OCI-LY1 (cell line): Measurements from ENCODE around the gene GALNT9.

Experiments used
- H2AFZ ChIP-seq: fragments of 200-600 bp; sonication (generic), shearing (Covaris generic); 2 replicates; pipeline ENCODE4 v1.6.0; 2014; ENCODE audit warnings: antibody characterized with exemption, mild to moderate bottlenecking, low read length
- H3F3A ChIP-seq: fragments of 200-600 bp; sonication (generic), shearing (Covaris generic); 2 replicates; pipeline ENCODE4 v1.6.0; 2014; ENCODE audit warnings: mild to moderate bottlenecking, antibody characterized with exemption, low read length, moderate library complexity; ENCODE audit not compliant: insufficient read depth
- H3K27ac ChIP-seq: fragments of 200-600 bp; sonication (generic); 2 replicates; pipeline ENCODE4 v1.5.1; 2014; ENCODE audit warnings: low read length, mixed run types, mild to moderate bottlenecking, low read depth; ENCODE audit not compliant: poor library complexity, severe bottlenecking
- H3K27me3 ChIP-seq: fragments of 200-600 bp; sonication (generic); 2 replicates; pipeline ENCODE4 v1.6.0; 2014; ENCODE audit warnings: antibody characterized with exemption, mild to moderate bottlenecking, low read length, moderate library complexity; ENCODE audit not compliant: insufficient read depth
- H3K36me3 ChIP-seq: fragments of 200-600 bp; sonication (generic); 2 replicates; pipeline ENCODE4 v1.6.1; 2014; ENCODE audit warnings: mild to moderate bottlenecking, antibody characterized with exemption, low read length, moderate library complexity, mixed read lengths; ENCODE audit not compliant: insufficient read depth
- H3K4me1 ChIP-seq: fragments of 200-600 bp; sonication (generic); 2 replicates; pipeline ENCODE4 v1.5.1; 2014; ENCODE audit warnings: mild to moderate bottlenecking, low read length, moderate library complexity; ENCODE audit not compliant: insufficient read depth, severe bottlenecking
- H3K4me2 ChIP-seq: fragments of 200-600 bp; sonication (generic), shearing (Covaris generic); 2 replicates; pipeline ENCODE4 v1.6.1; 2014; ENCODE audit warnings: low read length
- H3K4me3 ChIP-seq: fragments of 200-600 bp; sonication (generic); 2 replicates; pipeline ENCODE4 v1.5.1; 2014; ENCODE audit warnings: low read length, low read depth, mild to moderate bottlenecking, mixed read lengths; ENCODE audit not compliant: poor library complexity, severe bottlenecking
- H3K79me2 ChIP-seq: fragments of 200-600 bp; shearing (Covaris generic); 2 replicates; pipeline ENCODE4 v1.6.1; 2016; ENCODE audit warnings: mixed run types, low read length, mixed read lengths; ENCODE audit not compliant: insufficient read depth
- H3K9ac ChIP-seq: fragments of 200-600 bp; sonication (generic), shearing (Covaris generic); 2 replicates; pipeline ENCODE4 v1.6.1; 2014; ENCODE audit warnings: mild to moderate bottlenecking, low read length, mixed read lengths
- H3K9me2 ChIP-seq: fragments of 200-600 bp; sonication (generic), shearing (Covaris generic); 2 replicates; pipeline ENCODE4 v1.6.1; 2014; ENCODE audit warnings: low read depth, mild to moderate bottlenecking, low read length, mixed read lengths
- H3K9me3 ChIP-seq: fragments of 200-600 bp; shearing (Covaris generic); 2 replicates; pipeline ENCODE4 v1.6.1; 2014; ENCODE audit warnings: low read length, mixed read lengths
- H4K20me1 ChIP-seq: fragments of 200-600 bp; sonication (generic), shearing (Covaris generic); 2 replicates; pipeline ENCODE4 v1.6.0; 2016; ENCODE audit warnings: mild to moderate bottlenecking, low read length; ENCODE audit not compliant: insufficient read depth
- EZH2 ChIP-seq: fragments of 200-600 bp; sonication (generic), shearing (Covaris generic); IDR thresholded peaks from 2 replicates; pipeline ENCODE4 v1.8.0; 2017; ENCODE audit warnings: borderline replicate concordance, mixed run types, mild to moderate bottlenecking, antibody characterized with exemption, low read length, moderate library complexity, mixed read lengths
- TF ChIP-seq, protein P1 (sequence below): fragments of 200-600 bp; sonication (generic), shearing (Covaris generic); IDR thresholded peaks from 2 replicates; pipeline ENCODE4 v1.5.1; 2017; ENCODE audit warnings: mild to moderate bottlenecking, antibody characterized with exemption, low read length, moderate library complexity, mixed read lengths

Gene GALNT9

DNA sequence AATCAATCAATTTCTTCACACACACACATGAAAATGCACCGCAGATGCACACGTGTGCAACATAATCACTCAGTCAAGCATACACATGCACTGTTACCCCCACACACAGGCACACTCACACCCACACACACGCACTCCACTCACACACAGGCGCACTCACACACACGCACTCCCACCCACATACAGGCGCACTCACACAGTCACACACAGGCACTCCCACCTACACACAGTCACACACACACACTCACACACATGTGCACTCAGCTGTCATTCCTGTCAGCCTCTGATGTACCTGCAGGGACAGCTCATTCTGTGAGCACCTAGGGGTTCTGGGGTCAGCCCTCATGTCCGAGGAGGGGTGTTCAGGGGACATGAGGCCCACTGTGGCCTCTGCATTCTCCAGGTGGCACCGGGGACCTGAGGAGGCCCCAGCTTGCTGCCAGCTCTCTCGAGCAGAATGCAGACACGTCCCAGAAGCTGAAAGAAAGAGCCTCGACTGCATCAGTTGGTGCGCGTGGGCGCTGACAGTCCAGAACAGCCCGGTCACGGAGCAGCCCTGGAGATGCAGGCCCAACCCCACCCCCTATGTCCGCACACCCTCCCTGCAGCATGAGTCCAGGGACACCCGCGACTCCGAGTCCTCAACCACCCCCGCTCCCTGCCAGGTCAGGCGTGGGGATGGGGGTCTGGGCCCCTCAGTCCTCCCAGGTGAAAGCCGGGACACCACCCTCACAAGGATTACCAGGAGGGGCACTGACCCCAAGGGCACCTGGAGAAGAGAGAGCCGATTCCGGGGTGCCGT, 115.8 kb downstream of the GALNT9 start:
- Histone ChIP-seq H3K27me3 (peaks cover 3% of the 10 kb centered on the region; the same call in 1 of the 2 replicates), H4K20me1 (no peaks in the 10 kb centered on the region), H2AFZ (no peak overlapping the region), H3K36me3 (no peaks in the 10 kb centered on the region), H3K79me2 (no peaks in the 10 kb centered on the region), H3K4me2 (no peak overlapping the region), H3K9ac (no peak overlapping the region), H3K4me3 (no peak overlapping the region), H3F3A (no peaks in the 10 kb centered on the region), H3K9me2 (no peaks in the 10 kb centered on the region), H3K27ac (no peak overlapping the region), H3K9me3 (no peaks in the 10 kb centered on the region), H3K4me1 (no peaks in the 10 kb centered on the region)
- TF ChIP-seq EZH2 = no peak
- TF ChIP-seq, protein P1, sequence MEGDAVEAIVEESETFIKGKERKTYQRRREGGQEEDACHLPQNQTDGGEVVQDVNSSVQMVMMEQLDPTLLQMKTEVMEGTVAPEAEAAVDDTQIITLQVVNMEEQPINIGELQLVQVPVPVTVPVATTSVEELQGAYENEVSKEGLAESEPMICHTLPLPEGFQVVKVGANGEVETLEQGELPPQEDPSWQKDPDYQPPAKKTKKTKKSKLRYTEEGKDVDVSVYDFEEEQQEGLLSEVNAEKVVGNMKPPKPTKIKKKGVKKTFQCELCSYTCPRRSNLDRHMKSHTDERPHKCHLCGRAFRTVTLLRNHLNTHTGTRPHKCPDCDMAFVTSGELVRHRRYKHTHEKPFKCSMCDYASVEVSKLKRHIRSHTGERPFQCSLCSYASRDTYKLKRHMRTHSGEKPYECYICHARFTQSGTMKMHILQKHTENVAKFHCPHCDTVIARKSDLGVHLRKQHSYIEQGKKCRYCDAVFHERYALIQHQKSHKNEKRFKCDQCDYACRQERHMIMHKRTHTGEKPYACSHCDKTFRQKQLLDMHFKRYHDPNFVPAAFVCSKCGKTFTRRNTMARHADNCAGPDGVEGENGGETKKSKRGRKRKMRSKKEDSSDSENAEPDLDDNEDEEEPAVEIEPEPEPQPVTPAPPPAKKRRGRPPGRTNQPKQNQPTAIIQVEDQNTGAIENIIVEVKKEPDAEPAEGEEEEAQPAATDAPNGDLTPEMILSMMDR = no peak

DNA sequence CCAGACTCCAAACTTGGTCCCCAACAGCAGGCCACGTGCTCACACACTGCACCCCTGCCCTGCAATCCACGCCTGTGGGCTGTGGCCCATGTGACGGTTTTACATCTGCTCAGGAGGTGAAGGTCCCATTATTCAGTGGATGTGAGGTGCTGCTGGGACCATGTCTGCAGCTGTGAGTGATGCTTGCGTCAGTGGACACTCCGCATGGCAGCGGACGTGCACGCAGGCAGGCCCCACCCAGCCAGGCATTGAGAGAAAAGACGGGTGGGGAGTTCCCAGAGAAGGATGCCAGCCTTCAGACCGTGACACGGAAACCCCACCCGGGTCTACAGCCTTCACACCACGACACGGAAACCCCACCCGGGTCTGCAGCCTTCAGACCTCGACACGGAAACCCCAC, 117.6 kb downstream of the GALNT9 start:
- Histone ChIP-seq H3K4me1 (no peaks in the 10 kb centered on the region), H3F3A (no peaks in the 10 kb centered on the region), H3K36me3 (no peaks in the 10 kb centered on the region), H3K27me3 (no peaks in the 10 kb centered on the region), H3K27ac (no peak overlapping the region), H2AFZ (no peak overlapping the region), H3K9ac (no peak overlapping the region), H3K79me2 (no peaks in the 10 kb centered on the region), H3K9me3 (no peaks in the 10 kb centered on the region), H4K20me1 (no peaks in the 10 kb centered on the region), H3K9me2 (no peaks in the 10 kb centered on the region), H3K4me2 (no peak overlapping the region), H3K4me3 (no peak overlapping the region)
- no peak for TF ChIP-seq EZH2
- TF ChIP-seq, protein P1 = no peak

DNA sequence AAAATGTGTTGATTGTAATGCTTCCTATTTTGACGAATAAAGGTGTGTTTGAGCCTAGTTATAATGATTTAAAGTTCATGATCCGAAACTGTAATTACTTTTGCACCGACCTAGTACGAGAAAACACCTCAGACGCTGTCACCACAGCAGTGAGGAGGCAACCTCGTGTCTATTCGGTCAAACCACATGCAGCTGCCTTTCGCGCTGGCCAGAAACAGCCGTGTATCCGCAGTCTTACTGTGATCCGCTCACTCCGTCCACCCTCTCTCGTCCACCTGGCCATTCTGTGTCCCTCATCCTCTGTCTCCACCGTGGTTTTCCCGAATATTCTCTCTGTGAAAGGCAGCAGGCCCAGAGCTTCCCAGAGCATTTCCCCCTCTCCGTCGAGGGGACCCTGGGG, 118.1 kb downstream of the GALNT9 start:
- Histone ChIP-seq H3K9me2 (no peaks in the 10 kb centered on the region), H3F3A (no peaks in the 10 kb centered on the region), H3K27me3 (no peaks in the 10 kb centered on the region), H3K4me3 (no peak overlapping the region), H3K9me3 (no peaks in the 10 kb centered on the region), H3K27ac (no peak overlapping the region), H4K20me1 (no peaks in the 10 kb centered on the region), H2AFZ (no peak overlapping the region), H3K4me2 (no peak overlapping the region), H3K4me1 (no peaks in the 10 kb centered on the region), H3K79me2 (no peaks in the 10 kb centered on the region), H3K9ac (no peak overlapping the region), H3K36me3 (no peaks in the 10 kb centered on the region)
- no peak for TF ChIP-seq EZH2
- TF ChIP-seq, protein P1 = no peak
